Activated CD4-positive, alpha-beta T cell treated with anti-CD3 and anti-CD28 coated beads for 4 hours (primary cell): ENCODE data around the gene VPS37C.
A peak's percentile ranks its signal among the peaks of the same experiment; 100 is the strongest.
"Not testable (repeated sequence)": the region's sequence is repeated elsewhere in the genome, so short reads cannot be mapped to it uniquely, and the experiment has no call there.

Experiments
- DNase-seq, 2 donors: peaks; one replicate each; pipeline ENCODE4 v3.0.0-alpha.2; 2020

VPS37C gene

DNA sequence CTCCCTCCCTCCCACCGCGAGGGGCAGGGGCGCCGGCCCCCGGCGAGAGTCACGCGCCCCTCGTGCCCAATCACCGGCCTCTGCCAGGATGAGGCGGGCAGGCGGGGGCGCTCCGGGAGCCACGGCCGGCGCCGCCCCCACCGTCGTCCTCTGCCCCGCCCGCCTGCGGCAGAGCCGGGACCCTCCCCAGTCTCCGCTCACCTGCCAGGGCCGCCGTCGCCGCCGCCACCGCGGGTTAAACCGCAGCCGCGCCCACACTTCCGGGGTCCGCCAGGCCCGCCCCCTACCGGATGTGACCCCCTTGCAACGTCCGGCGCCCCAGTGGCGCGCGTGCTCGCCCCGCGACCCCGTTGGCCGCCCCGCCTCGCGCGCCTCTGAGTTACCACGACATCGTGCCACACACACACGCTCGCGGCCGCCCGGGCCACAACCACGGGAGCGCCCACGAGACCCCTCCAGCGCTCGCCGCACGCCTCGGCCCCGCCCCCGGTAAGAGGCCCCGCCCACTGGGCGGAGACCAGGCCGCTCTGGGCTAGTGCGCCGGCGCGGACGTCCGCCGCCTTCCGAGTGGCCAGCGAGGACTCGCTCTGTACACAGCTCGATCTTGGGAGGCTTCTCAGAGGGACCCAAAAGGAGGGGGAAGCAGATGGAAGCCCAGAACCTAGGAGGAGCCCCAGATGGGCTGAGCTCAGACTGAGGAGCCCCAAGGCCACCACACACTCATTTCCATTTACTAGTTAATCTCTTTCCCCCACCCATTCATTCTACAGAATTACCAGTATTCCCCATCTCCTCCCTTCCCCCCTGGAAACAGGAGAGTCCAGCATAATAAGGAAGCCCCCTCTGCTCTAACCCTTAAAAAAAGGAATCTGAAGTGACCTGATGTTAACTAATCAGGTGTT, at the start of gene VPS37C:
Gene VPS37C (minus strand): TSS at position 237 of the 902 bp plus-strand sequence. CDS start 22,597 bp downstream, outside the sequence.
- DNase-seq: peak; percentile 88 to 91

- not testable (repeated sequence) for DNase-seq
Observed at GRCh38 chr11:61210629-61211028, 49.4 kb upstream of the VPS37C start.

- not testable (repeated sequence) for DNase-seq
Observed at GRCh38 chr11:61207636-61208310, 46.5 kb upstream of the VPS37C start.

DNA sequence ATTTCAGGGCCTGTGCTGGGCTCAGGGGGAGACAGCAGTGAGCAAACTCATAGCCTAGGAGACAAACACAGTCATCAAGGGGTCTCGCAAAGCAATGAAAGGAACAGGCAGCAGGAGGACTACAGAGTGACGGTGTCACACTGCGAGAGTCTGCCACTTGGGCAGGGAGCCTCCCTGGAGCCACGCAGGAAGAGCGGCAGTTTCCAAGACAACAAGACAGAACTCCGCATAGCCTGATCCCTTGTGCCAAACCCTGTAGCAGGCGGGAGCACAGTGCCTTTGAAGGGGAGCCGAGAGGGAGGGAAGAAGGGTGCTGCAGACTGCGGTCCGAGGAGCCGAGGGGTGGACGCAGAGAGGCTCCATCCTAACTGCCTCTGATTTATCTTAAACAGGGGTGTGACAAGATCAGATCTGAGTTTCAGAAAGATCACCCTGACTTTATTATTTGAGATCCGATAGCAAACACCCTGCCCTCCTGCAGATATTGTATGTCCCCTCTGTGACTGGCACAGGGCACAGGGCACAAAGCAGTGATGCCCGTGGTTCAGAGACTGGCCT, 43.4 kb upstream of the VPS37C start:
- not testable (repeated sequence) for DNase-seq

- not testable (repeated sequence) for DNase-seq
Observed at GRCh38 chr11:61203873-61204272, 42.6 kb upstream of the VPS37C start.

DNA sequence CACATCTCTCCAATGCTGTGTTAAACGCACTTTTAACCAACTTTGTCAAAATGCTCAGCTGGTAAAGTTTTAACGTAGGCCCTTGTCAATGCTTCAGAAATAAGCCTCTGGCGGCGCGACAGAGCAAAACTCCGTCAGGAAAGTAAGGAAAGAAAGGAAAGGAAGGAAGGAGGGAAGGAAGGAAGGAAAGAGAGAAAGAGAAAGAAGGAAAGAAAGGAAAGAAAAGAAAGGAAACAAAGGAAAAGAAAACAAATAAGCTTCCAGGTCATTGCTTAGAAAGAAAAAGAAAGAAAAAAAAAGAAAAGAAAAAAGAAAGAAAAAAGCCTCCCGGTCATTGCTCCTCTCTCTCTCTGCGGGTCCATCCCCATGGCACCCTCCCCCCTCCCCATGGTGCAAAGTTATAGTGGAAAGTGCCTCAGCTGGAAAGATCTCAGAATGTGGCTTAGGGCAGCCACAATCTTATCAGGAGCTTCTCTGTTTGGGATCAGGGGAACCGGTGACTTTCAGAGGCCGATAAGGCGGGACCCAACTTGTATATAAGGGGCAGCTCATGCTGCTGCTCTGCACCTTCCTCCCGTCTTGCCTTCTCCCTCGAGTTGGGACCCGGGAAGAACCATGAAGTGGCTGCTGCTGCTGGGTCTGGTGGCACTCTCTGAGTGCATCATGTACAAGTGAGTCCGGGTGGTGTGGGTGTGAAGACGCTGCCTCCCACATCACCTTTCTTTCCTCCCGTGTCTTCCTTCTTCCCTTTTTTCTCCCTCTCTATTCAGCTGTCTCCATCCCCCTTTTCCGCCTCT, 41.9 kb upstream of the VPS37C start, which contains the start of gene PGA3:
Gene PGA3 (plus strand): TSS at position 566 of the 797 bp plus-strand sequence. CDS start 50 bp downstream, at position 616.
- DNase-seq: not testable (repeated sequence)

DNA sequence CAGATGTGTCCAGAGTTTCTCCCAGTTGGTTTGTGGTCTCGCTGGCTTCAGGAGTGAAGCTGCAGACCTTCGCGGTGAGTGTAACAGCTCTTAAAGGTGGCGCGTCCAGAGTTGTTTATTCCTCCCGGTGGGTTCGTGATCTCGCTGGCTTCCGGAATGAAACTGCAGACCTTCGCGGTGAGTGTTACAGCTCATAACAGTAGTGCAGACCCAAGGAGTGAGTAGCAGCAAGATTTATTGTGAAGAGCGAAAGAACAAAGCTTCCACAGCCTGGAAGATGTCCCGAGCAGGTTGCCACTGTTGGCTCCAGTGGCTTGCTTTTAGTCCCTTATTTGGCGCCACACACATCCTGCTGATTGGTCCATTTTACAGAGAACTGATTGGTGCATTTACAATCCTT, 40.2 kb upstream of the VPS37C start:
- no peak for DNase-seq

GRCh38 chr11:61198948-61199523, 37.8 kb upstream of the VPS37C start:
- no peak for DNase-seq

DNA sequence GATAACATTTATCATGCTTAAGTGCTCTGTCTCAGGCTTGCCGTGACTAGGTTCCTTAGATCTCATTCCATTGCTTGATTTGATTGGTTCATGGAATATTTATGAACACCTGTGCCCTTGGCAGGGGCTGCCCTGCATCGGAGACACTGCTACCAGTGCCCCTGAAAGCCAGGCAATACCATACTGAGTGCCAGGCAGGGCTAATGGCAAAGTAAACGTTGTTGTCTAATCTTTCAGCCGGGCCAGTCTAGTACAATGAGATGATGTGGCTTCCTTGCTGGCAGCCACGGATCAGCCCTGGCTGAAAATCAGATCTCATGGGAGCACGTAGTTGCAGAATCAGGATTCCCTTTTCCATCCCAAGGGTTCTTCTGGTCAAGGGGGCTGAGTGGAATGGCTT, 37.1 kb upstream of the VPS37C start:
- no peak for DNase-seq

DNA sequence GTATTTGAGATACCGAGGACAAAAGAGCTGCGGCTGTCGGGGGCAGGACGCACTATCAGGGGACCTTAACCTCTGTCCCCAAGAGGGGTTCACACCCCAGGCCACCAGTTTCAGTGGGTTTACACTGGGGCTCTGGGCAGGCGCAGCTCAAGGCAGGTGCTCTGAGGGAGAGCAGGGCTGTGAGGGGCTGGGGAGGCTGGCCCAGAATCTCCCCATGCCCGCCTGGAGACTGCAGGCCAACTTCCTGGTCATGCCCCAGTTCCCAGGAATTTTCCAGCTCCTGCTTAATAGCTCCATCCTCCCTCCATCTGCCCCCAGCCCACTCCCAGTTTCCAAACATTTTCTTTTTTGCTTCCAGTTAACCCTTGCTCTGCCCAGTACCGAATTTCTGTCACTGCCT, 34.5 kb upstream of the VPS37C start:
- DNase-seq: no peak

DNA sequence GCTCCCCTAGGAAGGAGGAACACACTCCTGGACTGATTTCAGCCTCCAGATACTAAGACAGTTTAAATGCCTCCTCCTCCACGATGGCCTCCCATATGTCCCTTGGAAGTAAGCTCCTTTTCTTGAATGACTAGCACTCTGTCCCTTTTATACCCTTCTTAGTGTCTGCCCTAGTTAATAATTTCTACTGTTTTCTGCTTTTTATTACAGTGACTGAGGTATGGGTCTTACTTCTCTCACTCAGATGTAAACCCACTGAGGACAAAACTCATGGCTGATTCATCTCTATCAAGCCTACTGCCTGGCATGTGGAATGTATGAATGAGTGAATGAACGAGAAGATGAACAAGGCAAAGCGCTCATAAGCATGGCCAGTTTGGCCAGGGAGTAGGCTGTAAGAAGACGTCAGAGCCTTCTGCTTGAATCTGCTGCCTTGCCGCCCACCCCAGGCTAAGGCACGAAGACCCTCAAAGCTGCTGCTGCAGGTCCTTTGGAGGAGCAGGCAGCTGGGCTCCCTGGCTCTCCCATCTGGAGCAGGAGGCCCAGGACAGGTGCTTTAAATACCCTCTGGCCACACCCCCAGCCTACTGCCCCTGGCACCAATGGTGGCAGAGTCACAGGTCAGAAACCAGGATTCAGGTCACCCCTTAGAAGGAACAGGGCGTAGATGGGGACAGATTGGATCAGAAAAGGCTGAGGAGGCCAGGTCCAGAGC, 33.9 kb upstream of the VPS37C start:
- no peak for DNase-seq

GRCh38 chr11:61194169-61194671, 33.0 kb upstream of the VPS37C start:
- DNase-seq: no peak

GRCh38 chr11:61193596-61193995, 32.4 kb upstream of the VPS37C start:
- DNase-seq: no peak

GRCh38 chr11:61189933-61190332, 28.7 kb upstream of the VPS37C start:
- no peak for DNase-seq

- DNase-seq: peak; percentile 70 to 82
Observed at GRCh38 chr11:61187505-61188130, 26.4 kb upstream of the VPS37C start.

DNA sequence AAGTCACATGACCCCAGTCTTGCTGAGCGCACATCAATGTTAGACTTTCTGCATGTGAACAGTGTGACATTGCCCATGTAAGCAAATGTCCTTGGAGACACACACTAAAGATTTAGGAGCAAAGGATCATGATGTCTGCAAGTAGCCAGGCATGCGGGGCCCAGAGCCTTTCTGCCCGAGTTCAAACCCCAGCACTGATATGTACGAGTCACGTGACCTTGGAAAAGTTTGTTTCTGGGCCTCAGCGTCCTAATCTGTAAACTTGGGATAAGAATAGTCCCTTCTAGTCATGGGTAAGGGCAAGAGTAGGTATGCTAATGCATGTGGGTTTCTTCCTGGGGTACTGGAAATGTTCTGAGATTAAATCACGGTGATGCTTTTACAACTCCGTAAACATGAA, 25.3 kb upstream of the VPS37C start:
- DNase-seq: no peak

DNA sequence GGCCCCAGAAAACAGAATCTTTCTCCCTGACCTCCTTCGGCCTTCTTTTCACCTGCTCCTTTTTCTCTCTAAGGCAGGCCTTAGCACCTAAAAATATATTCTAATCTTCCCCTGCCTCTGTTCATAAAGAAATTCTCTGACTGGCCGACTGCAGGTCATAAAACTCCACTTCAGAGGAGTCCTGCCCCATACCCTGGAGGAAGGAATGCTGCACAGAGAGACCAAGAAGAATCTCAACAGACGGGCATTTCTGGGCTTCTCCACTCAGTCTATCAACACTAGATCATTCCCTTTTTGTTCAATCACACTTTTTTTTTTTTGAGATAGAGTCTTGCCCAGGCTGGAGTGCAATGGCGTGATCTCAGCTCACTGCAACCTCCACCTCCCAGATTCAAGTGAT, 22.4 kb upstream of the VPS37C start:
- no peak for DNase-seq

- DNase-seq: no peak
Observed at GRCh38 chr11:61181489-61181888, 20.3 kb upstream of the VPS37C start.

- not testable (repeated sequence) for DNase-seq
Observed at GRCh38 chr11:61180205-61180604, 19.0 kb upstream of the VPS37C start.

DNA sequence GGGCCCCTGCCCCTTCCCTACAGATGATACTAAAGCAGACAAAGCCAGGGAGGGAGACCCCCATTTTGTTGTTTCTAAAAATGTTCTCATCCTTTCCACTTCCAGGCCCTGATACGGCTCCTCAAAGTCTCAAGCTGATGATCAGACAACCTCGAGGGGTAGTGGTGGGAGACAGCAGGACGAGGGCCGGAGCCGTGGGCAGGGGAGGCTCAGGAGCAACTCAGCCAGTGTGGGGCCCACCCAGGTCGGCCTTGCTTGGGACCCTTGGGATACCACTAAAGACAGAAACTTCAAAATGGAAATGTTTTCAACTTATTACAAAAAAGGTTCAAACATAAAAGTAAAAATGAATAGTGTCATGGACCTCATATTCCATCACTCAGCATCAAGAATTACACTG, 15.2 kb upstream of the VPS37C start:
- no peak for DNase-seq

GRCh38 chr11:61174949-61175348, 13.7 kb upstream of the VPS37C start:
- DNase-seq: no peak
